Measurements from ENCODE around the gene TOLLIP.

DNA sequence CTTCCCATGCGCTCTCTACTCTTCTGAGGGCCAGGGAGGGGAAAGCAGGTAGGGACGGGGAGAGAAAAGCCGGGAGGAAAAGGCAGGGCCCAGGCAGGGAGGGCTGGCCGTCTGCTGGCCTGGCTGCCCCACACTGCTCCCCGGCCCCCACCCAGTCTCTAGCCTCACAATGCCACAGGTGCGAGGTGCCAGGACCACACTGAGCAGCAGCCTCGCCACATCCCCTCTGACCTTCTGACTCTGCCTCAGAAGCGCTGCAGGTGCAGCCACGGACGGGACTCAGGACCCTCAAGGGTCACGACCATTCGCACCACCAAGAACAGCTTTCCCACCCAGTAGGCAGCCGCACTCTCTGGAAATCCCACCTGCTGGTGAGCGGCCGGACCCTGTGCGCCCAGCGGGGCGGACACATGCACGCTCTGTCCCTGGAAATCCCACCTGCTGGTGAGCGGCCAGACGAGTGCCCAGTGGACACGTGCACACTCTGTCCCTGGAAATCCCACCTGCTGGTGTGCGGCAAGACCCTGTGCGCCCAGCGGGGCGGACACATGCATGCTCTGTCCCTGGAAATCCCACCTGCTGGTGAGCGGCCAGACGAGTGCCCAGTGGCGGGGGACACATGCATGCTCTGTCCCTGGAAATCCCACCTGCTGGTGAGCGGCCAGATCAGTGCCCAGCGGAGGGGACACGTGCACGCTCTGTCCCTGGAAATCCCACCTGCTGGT lies 20.1 kb downstream of the TOLLIP start:
- TF ChIP-seq, protein P1, sequence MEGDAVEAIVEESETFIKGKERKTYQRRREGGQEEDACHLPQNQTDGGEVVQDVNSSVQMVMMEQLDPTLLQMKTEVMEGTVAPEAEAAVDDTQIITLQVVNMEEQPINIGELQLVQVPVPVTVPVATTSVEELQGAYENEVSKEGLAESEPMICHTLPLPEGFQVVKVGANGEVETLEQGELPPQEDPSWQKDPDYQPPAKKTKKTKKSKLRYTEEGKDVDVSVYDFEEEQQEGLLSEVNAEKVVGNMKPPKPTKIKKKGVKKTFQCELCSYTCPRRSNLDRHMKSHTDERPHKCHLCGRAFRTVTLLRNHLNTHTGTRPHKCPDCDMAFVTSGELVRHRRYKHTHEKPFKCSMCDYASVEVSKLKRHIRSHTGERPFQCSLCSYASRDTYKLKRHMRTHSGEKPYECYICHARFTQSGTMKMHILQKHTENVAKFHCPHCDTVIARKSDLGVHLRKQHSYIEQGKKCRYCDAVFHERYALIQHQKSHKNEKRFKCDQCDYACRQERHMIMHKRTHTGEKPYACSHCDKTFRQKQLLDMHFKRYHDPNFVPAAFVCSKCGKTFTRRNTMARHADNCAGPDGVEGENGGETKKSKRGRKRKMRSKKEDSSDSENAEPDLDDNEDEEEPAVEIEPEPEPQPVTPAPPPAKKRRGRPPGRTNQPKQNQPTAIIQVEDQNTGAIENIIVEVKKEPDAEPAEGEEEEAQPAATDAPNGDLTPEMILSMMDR (IDR thresholded peaks at IDR 0.05; ENCODE audit: insufficient read depth, low read length) = no peak
- TF ChIP-seq POLR2AphosphoS5 (IDR thresholded peaks at IDR 0.05; ENCODE audit: low read depth) (no peak), GABPA (IDR thresholded peaks at IDR 0.05; ENCODE audit: low read depth) (no peak), REST (IDR thresholded peaks at IDR 0.05; ENCODE audit: insufficient replicate concordance, low read depth) (no peak)
